PFSK-1 (cell line): ENCODE results near the gene FKBP2.

ENCODE experiments used
- FOXP2 ChIP-seq: optimal IDR thresholded peaks from 2 replicates; pipeline ENCODE3; 2011; ENCODE audit warnings: borderline replicate concordance, control low read depth, inconsistent platforms; ENCODE audit not compliant: insufficient read depth; ENCODE audit errors: extremely low read length, extremely low read depth
- POLR2AphosphoS5 ChIP-seq: IDR thresholded peaks from 2 replicates; pipeline ENCODE4 v1.6.1; 2012; ENCODE audit warnings: low read depth, mild to moderate bottlenecking, control low read depth, low read length, moderate library complexity
- REST ChIP-seq, 2 experiments: IDR thresholded peaks; 2 replicates each; pipeline versions ENCODE4 v1.6.1 to v1.8.0; 2011 to 2012; ENCODE audit warnings: low read depth in 2 of 2, low read length in 2 of 2, control low read depth in 1 of 2, inconsistent platforms in 1 of 2, mild to moderate bottlenecking in 1 of 2, moderate library complexity in 1 of 2; ENCODE audit not compliant: insufficient read depth in 1 of 2
- SIN3A ChIP-seq: IDR thresholded peaks from 2 replicates; pipeline ENCODE4 v1.6.1; 2012; ENCODE audit warnings: mild to moderate bottlenecking, low read length, moderate library complexity, borderline replicate concordance; ENCODE audit not compliant: insufficient read depth
- TAF1 ChIP-seq: IDR thresholded peaks from 2 replicates; pipeline ENCODE4 v1.6.1; 2012; ENCODE audit warnings: low read length, control low read depth, borderline replicate concordance; ENCODE audit not compliant: insufficient read depth

Gene FKBP2

DNA sequence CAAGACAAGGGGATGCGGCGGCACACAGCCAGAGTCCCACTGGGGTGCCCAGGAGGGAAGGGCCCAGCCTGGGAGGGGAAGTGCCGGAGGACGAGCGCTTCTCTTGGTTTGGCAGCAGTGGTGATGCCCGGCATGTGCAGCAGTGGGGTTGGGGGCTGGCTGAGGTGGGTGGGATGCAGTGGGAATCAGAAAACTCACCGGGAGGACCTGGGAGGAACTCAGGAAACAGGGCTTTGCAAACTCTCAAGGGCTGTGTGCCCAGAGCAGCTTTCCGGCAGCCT lies 31.4 kb upstream of the FKBP2 start:
- TF ChIP-seq TAF1 (no peak), FOXP2 (no peak), REST (IDR thresholded peaks at IDR 0.05; ENCODE audit: insufficient read depth in 1 of 2, low read depth in 2 of 2, low read length in 2 of 2) (no peak), SIN3A (no peak), POLR2AphosphoS5 (no peak)

DNA sequence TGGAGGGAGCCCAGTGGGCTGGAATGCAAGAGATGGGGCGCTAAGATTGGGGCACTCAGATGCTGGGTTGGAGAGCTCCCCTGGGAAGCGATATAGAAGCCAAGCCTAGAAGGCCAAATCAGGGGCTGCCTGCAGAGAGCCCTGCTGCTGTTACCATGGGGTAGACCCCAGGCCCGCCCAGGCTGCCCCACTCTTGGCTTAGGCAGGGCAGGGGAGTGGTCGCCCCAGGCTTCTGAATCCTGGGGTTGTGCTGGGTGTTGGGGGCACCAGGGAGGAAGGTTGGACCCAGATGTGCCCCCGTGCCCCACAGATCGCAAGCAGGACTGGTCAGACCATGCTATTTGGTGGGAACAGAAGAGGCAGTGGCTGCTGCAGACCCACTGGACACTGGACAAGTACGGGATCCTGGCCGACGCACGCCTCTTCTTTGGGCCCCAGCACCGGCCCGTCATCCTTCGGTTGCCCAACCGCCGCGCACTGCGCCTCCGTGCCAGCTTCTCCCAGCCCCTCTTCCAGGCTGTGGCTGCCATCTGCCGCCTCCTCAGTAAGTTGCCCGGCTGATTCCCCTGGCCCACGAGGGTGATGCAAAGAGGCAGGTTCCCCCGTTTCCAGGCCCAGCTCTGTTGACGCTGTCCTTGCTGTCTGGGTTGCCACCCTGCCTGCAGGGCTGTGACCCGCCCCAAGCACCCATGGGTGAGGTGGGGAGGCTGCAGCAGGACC lies 30.4 kb upstream of the FKBP2 start:
- TF ChIP-seq TAF1 (no peak), FOXP2 (no peak), REST (IDR thresholded peaks at IDR 0.05; ENCODE audit: insufficient read depth in 1 of 2, low read depth in 2 of 2, low read length in 2 of 2) (no peak), POLR2AphosphoS5 (no peak), SIN3A (no peak)

DNA sequence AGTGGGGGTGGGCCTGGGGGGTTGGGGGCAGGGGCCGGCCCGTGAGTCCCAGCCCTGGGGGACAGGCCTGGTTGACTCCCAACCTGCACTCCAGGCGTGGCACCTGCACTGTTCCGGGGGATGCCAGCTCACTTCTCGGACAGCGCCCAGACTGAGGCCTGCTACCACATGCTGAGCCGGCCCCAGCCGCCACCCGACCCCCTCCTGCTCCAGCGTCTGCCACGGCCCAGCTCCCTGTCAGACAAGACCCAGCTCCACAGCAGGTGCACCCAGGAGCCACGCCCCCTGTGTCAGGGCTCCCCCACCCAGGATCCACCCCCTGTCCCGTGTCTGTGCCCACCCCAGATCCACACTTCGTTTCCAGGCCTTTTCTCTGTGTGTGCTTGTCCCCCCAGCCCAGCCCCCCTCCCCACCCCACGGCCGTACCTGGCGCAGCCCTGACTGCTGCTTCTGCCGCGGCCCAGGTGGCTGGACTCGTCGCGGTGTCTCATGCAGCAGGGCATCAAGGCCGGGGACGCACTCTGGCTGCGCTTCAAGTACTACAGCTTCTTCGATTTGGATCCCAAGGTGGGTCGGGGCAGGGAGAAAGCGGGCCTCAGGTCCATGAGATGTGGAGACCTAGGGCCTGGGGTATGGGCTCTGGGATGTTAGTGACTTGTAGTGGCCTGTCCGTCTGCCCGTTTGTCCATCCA lies 29.6 kb upstream of the FKBP2 start:
- TF ChIP-seq FOXP2 (no peak), REST (IDR thresholded peaks at IDR 0.05; ENCODE audit: insufficient read depth in 1 of 2, low read depth in 2 of 2, low read length in 2 of 2) (no peak), TAF1 (no peak), SIN3A (no peak), POLR2AphosphoS5 (no peak)

GRCh38 chr11:64216879-64217278 lies 24.0 kb upstream of the FKBP2 start:
- TF ChIP-seq POLR2AphosphoS5 (no peak), SIN3A (no peak), FOXP2 (no peak), TAF1 (no peak), REST (IDR thresholded peaks at IDR 0.05; ENCODE audit: insufficient read depth in 1 of 2, low read depth in 2 of 2, low read length in 2 of 2) (no peak)
